IPS-11a (cell line): Measurements from ENCODE around the gene ARHGAP32.

Experiments used
- H3K4me3 ChIP-seq: one replicate; pipeline ENCODE4 v1.5.1; 2013; ENCODE audit warnings: low read depth, low read length, control low read depth

Gene ARHGAP32

GRCh38 chr11:128963744-128964325 lies 228.3 kb downstream of the ARHGAP32 start:
- H3K4me3 ChIP-seq = no peak overlapping the region

- H3K4me3 ChIP-seq = no peak overlapping the region
These were observed 229.2 kb downstream of the ARHGAP32 start for GRCh38 chr11:128962896-128963295.

GRCh38 chr11:128961645-128962044 lies 230.5 kb downstream of the ARHGAP32 start:
- no peak overlapping the region for H3K4me3 ChIP-seq

- no peak overlapping the region for H3K4me3 ChIP-seq
These were observed 235.0 kb downstream of the ARHGAP32 start for GRCh38 chr11:128957202-128957482.

GRCh38 chr11:128956401-128957201 lies 235.5 kb downstream of the ARHGAP32 start:
- H3K4me3 ChIP-seq = no peak overlapping the region

- H3K4me3 ChIP-seq = no peak overlapping the region
These were observed 236.5 kb downstream of the ARHGAP32 start for GRCh38 chr11:128955636-128956035.

- H3K4me3 ChIP-seq = no peak overlapping the region
These were observed 239.0 kb downstream of the ARHGAP32 start for GRCh38 chr11:128953151-128953550.

- H3K4me3 ChIP-seq = no peak overlapping the region
These were observed 242.2 kb downstream of the ARHGAP32 start for GRCh38 chr11:128949791-128950454.

- no peak overlapping the region for H3K4me3 ChIP-seq
These were observed 243.5 kb downstream of the ARHGAP32 start for GRCh38 chr11:128948583-128948982.

GRCh38 chr11:128947773-128948172 lies 244.4 kb downstream of the ARHGAP32 start:
- H3K4me3 ChIP-seq = no peak overlapping the region

- H3K4me3 ChIP-seq = no peak overlapping the region
These were observed 245.5 kb downstream of the ARHGAP32 start for GRCh38 chr11:128946648-128947047.

- no peak overlapping the region for H3K4me3 ChIP-seq
These were observed 248.6 kb downstream of the ARHGAP32 start for GRCh38 chr11:128943428-128943976.

- H3K4me3 ChIP-seq = no peak within 1 kb of the TSS
These were observed 249.2 kb downstream of the ARHGAP32 start, which contains the start of gene TP53AIP1 for GRCh38 chr11:128942817-128943427. Gene TP53AIP1, minus strand, starts transcription at chr11:128942871. Its CDS starts 5,053 bp downstream, at chr11:128937818.

GRCh38 chr11:128942272-128942612 lies 249.9 kb downstream of the ARHGAP32 start:
- no peak overlapping the region for H3K4me3 ChIP-seq

GRCh38 chr11:128941573-128942271 lies 250.4 kb downstream of the ARHGAP32 start:
- no peak overlapping the region for H3K4me3 ChIP-seq

- no peak overlapping the region for H3K4me3 ChIP-seq
These were observed 251.0 kb downstream of the ARHGAP32 start for GRCh38 chr11:128941110-128941509.

GRCh38 chr11:128940603-128941002 lies 251.5 kb downstream of the ARHGAP32 start:
- H3K4me3 ChIP-seq = no peak overlapping the region

GRCh38 chr11:128940156-128940555 lies 252.0 kb downstream of the ARHGAP32 start:
- no peak overlapping the region for H3K4me3 ChIP-seq

GRCh38 chr11:128939591-128939990 lies 252.5 kb downstream of the ARHGAP32 start:
- H3K4me3 ChIP-seq = no peak overlapping the region

GRCh38 chr11:128938156-128938885 lies 253.8 kb downstream of the ARHGAP32 start:
- H3K4me3 ChIP-seq = no peak overlapping the region
